Calu3 (cell line): ENCODE measurements around the gene PCNA. TPM values are rescaled to one million over a fixed set of nuclear protein-coding genes. Genes with fewer than 3 reads are reported as not detected.

Source experiments
- BruUV-seq: library from RNA; stranded (reverse); fragments of 400-500 nt; replicated peaks from 2 replicates; lab custom pipeline; 2021; lab: Mats Ljungman, UMichigan
- CTCF ChIA-PET: fragments of 300-600 bp; sonication (Branson Sonifier 250); formaldehyde crosslinking; loops from one replicate; lab custom pipeline; 2022; ENCODE audit warnings: antibody characterized with exemption; lab: Charles Lee
- DNase-seq: peaks from one replicate; pipeline ENCODE4 v3.0.0; 2022
- H3K27ac Mint-ChIP-seq: one replicate; pipeline ENCODE4 v1.8.0; 2022; ENCODE audit warnings: mixed read lengths; ENCODE audit not compliant: unreplicated experiment
- H3K27me3 Mint-ChIP-seq: one replicate; pipeline ENCODE4 v1.8.0; 2022; ENCODE audit warnings: mixed read lengths; ENCODE audit not compliant: unreplicated experiment
- H3K36me3 Mint-ChIP-seq: one replicate; pipeline ENCODE4 v1.8.0; 2022; ENCODE audit warnings: mild to moderate bottlenecking, moderate library complexity, mixed read lengths; ENCODE audit not compliant: insufficient read depth, unreplicated experiment
- H3K4me1 Mint-ChIP-seq: one replicate; pipeline ENCODE4 v1.8.0; 2022; ENCODE audit warnings: mild to moderate bottlenecking, low read depth, mixed read lengths; ENCODE audit not compliant: unreplicated experiment
- H3K4me3 Mint-ChIP-seq: one replicate; pipeline ENCODE4 v1.8.0; 2022; ENCODE audit warnings: mild to moderate bottlenecking, low read depth, moderate library complexity, mixed read lengths; ENCODE audit not compliant: unreplicated experiment
- H3K9me3 Mint-ChIP-seq: one replicate; pipeline ENCODE4 v1.8.0; 2022; ENCODE audit warnings: low read depth, mixed read lengths; ENCODE audit not compliant: unreplicated experiment
- CTCF ChIP-seq: fragments of 200-600 bp; IDR thresholded peaks from one replicate; pipeline ENCODE4 v1.8.0; 2022; ENCODE audit warnings: antibody characterized with exemption; ENCODE audit not compliant: unreplicated experiment
- intact Hi-C: fragments of 100-400 bp; cut with micrococcal nuclease; formaldehyde crosslinking; loops from one replicate; pipeline ENCODE4 v1.10.0; 2022; ENCODE audit not compliant: unreplicated experiment
- total RNA-seq: library from RNA; stranded (reverse); gene quantifications from 2 replicates; pipeline ENCODE4 v1.2.3, GENCODE V29; 2022

PCNA gene
- total RNA-seq, 1 experiment from 2014 or later, result 116 TPM

GRCh38 chr20:5118220-5119142 lies 1.3 kb downstream of the PCNA start:
- no peak for DNase-seq
- no peaks in the 10 kb centered on the region for H3K9me3 Mint-ChIP-seq
- H3K4me3 Mint-ChIP-seq, result peak overlapping the region; percentile 81
- H3K27ac Mint-ChIP-seq, result no peak overlapping the region
- BruUV-seq, result no TSS peak
- intact Hi-C loops, result no loop called here
- CTCF ChIA-PET, result interaction anchor here (0.6 kb wide), 1 partner anchor 972 kb away, joined by 3 read pairs; no protein-coding TSS in a partner anchor
- no peaks in the 10 kb centered on the region for H3K27me3 Mint-ChIP-seq
- no peak for TF ChIP-seq CTCF
- peaks cover 21% of the 10 kb centered on the region for H3K36me3 Mint-ChIP-seq
- peaks cover 17% of the 10 kb centered on the region for H3K4me1 Mint-ChIP-seq

GRCh38 chr20:5116875-5117274 lies 2.9 kb downstream of the PCNA start:
- Mint-ChIP-seq H3K4me3 (no peak overlapping the region), H3K9me3 (no peaks in the 10 kb centered on the region), H3K4me1 (peaks cover 17% of the 10 kb centered on the region), H3K27ac (no peak overlapping the region), H3K27me3 (no peaks in the 10 kb centered on the region), H3K36me3 (peaks cover 37% of the 10 kb centered on the region)
- CTCF ChIA-PET, result no interaction called here
- DNase-seq, result no peak
- no TSS peak for BruUV-seq
- intact Hi-C loops, result no loop called here
- TF ChIP-seq CTCF, result no peak

- H3K9me3 Mint-ChIP-seq, result no peaks in the 10 kb centered on the region
- no peak for DNase-seq
- H3K36me3 Mint-ChIP-seq, result peaks cover 32% of the 10 kb centered on the region
- CTCF ChIA-PET, result interaction anchor here (0.6 kb wide), 1 partner anchor 14 kb away, joined by 3 read pairs; no protein-coding TSS in a partner anchor
- BruUV-seq, result no TSS peak
- H3K27ac Mint-ChIP-seq, result no peak overlapping the region
- no peak for TF ChIP-seq CTCF
- peaks cover 11% of the 10 kb centered on the region for H3K4me1 Mint-ChIP-seq
- no peaks in the 10 kb centered on the region for H3K27me3 Mint-ChIP-seq
- H3K4me3 Mint-ChIP-seq, result no peak overlapping the region
- intact Hi-C loops, result no loop called here
Observed at GRCh38 chr20:5114403-5114802, 5.4 kb downstream of the PCNA start.

- BruUV-seq, result no TSS peak
- no peak for TF ChIP-seq CTCF
- CTCF ChIA-PET, result no interaction called here
- peaks cover 11% of the 10 kb centered on the region for H3K4me1 Mint-ChIP-seq
- no peak overlapping the region for H3K27ac Mint-ChIP-seq
- intact Hi-C loops, result no loop called here
- H3K4me3 Mint-ChIP-seq, result peak overlapping the region; percentile 85
- H3K9me3 Mint-ChIP-seq, result no peaks in the 10 kb centered on the region
- H3K36me3 Mint-ChIP-seq, result peaks cover 24% of the 10 kb centered on the region
- H3K27me3 Mint-ChIP-seq, result no peaks in the 10 kb centered on the region
- DNase-seq, result no peak
Observed at GRCh38 chr20:5113615-5113986, 6.2 kb downstream of the PCNA start.
